ENCODE measurements around the gene ACTR6. TPM values are rescaled to one million over a fixed set of nuclear protein-coding genes. Genes with fewer than 3 reads are reported as not detected.

Gene ACTR6
- total and polyA plus RNA-seq, 10 of the 15 experiments (the other 5 are each of a cell fraction or from before 2014, with no cell fraction given): 17.4 to 62.4 (median 40.5) TPM

GRCh38 chr12:100251917-100252316 lies 51.3 kb downstream of the ACTR6 start (continued):
- TF ChIP-seq SREBF1 (IDR thresholded peaks at IDR 0.05; ENCODE audit: low read length): no peak
- TF ChIP-seq BRCA1 (IDR thresholded peaks at IDR 0.05; ENCODE audit: low read depth, low read length): no peak
- TF ChIP-seq, protein P1, sequence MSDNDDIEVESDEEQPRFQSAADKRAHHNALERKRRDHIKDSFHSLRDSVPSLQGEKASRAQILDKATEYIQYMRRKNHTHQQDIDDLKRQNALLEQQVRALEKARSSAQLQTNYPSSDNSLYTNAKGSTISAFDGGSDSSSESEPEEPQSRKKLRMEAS (IDR thresholded peaks at IDR 0.05; ENCODE audit: low read depth, low read length): no peak
- no peak for TF ChIP-seq EED (IDR thresholded peaks at IDR 0.05; ENCODE audit: low read depth)
- no peak for TF ChIP-seq HCFC1 (IDR thresholded peaks at IDR 0.05; ENCODE audit: low read length)
- TF ChIP-seq RELA (IDR thresholded peaks at IDR 0.05; ENCODE audit: borderline replicate concordance, partially characterized antibody): no peak
- no peak for TF ChIP-seq PAX8 (IDR thresholded peaks at IDR 0.05)
- TF ChIP-seq MTA2 (IDR thresholded peaks at IDR 0.05; ENCODE audit: low read depth): no peak
- TF ChIP-seq ZZZ3 (IDR thresholded peaks at IDR 0.05; ENCODE audit: control insufficient read depth, insufficient read length, low read depth): no peak

- no TSS peak for BruUV-seq (replicated peaks)
- ChIA-PET SMC1A (ENCODE audit: uncharacterized antibody, unreplicated experiment) (no interaction called here), POLR2A (interaction anchor here (0.6 kb wide), 1 partner anchor 1026 kb away, joined by 4 read pairs; no protein-coding TSS in a partner anchor), CTCF (no interaction called here), RAD21 (ENCODE audit: unreplicated experiment) (no interaction called here)
- DNase-seq (ENCODE audit: low read depth, low spot score) (no peak), ATAC-seq (no peak), FAIRE-seq (no peak)
- H3K36me3 ChIP-seq (ENCODE audit: control insufficient read depth in 2 of 2, insufficient read depth in 2 of 2, low read length in 1 of 2): no peaks in the 10 kb centered on the region
- no peak overlapping the region for H3K4me3 ChIP-seq
- H3K4me2 ChIP-seq (ENCODE audit: control insufficient read depth, insufficient read depth): no peak overlapping the region
- no peaks in the 10 kb centered on the region for H4K20me1 ChIP-seq (ENCODE audit: control insufficient read depth, insufficient read depth)
- no peaks in the 10 kb centered on the region for H3K9me3 ChIP-seq (replicated peaks; ENCODE audit: control insufficient read depth, insufficient read depth, low read length)
- H2AFZ ChIP-seq (ENCODE audit: control insufficient read depth, low read depth, low read length): no peak overlapping the region
- TF ChIP-seq ZNF24 (IDR thresholded peaks at IDR 0.05) (no peak), LARP7 (IDR thresholded peaks at IDR 0.05) (no peak), BRCA1 (IDR thresholded peaks at IDR 0.05; ENCODE audit: low read depth, low read length) (no peak), HDAC2 (IDR thresholded peaks at IDR 0.05) (no peak), HDAC6 (IDR thresholded peaks at IDR 0.05; ENCODE audit: unreplicated experiment) (no peak), CHD1 (IDR thresholded peaks at IDR 0.05; ENCODE audit: low read depth, low read length) (no peak), PBX3 (IDR thresholded peaks at IDR 0.05; ENCODE audit: insufficient replicate concordance, low read depth, low read length) (no peak)
- TF ChIP-seq, protein P2, sequence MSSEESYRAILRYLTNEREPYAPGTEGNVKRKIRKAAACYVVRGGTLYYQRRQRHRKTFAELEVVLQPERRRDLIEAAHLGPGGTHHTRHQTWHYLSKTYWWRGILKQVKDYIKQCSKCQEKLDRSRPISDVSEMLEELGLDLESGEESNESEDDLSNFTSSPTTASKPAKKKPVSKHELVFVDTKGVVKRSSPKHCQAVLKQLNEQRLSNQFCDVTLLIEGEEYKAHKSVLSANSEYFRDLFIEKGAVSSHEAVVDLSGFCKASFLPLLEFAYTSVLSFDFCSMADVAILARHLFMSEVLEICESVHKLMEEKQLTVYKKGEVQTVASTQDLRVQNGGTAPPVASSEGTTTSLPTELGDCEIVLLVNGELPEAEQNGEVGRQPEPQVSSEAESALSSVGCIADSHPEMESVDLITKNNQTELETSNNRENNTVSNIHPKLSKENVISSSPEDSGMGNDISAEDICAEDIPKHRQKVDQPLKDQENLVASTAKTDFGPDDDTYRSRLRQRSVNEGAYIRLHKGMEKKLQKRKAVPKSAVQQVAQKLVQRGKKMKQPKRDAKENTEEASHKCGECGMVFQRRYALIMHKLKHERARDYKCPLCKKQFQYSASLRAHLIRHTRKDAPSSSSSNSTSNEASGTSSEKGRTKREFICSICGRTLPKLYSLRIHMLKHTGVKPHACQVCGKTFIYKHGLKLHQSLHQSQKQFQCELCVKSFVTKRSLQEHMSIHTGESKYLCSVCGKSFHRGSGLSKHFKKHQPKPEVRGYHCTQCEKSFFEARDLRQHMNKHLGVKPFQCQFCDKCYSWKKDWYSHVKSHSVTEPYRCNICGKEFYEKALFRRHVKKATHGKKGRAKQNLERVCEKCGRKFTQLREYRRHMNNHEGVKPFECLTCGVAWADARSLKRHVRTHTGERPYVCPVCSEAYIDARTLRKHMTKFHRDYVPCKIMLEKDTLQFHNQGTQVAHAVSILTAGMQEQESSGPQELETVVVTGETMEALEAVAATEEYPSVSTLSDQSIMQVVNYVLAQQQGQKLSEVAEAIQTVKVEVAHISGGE (CRISPR knock-in tag; IDR thresholded peaks at IDR 0.05): no peak
- no peaks in the 10 kb centered on the region for H3K79me2 ChIP-seq (ENCODE audit: control insufficient read depth, insufficient read depth, low read length)
- no peaks in the 10 kb centered on the region for H3K4me1 ChIP-seq (ENCODE audit: control insufficient read depth, insufficient read depth, low read length)
- H3K9ac ChIP-seq (ENCODE audit: control insufficient read depth, insufficient read depth, low read length): no peak overlapping the region
- no peak overlapping the region for H3K27ac ChIP-seq (ENCODE audit: control insufficient read depth, insufficient read depth)
- in situ Hi-C loops (cut with MboI) (no loop called here), intact Hi-C loops (cut with micrococcal nuclease; ENCODE audit: unreplicated experiment) (no loop called here)
- WGBS (ENCODE audit: insufficient coverage, insufficient replicate concordance, low lambda C conversion rate, missing lambda C conversion rate): 100% methylated on average over 1 of the region's 1 CpG
- no peaks in the 10 kb centered on the region for H3K27me3 ChIP-seq (replicated peaks in 1 of 2; ENCODE audit: control insufficient read depth in 2 of 2, insufficient read depth in 2 of 2, low read length in 1 of 2)
Observed at GRCh38 chr12:100253437-100253836, 52.8 kb downstream of the ACTR6 start.

Measured in GM12878 (cell line).